Activated T-helper 1 cell treated with anti-CD3 and anti-CD28 coated beads, Interleukin-2, amount 50 U/mL, for 16 hours (primary cell): ENCODE results near the gene PRAF2.

Experiments used
- DNase-seq, 2 donors: peaks; one replicate each; pipeline ENCODE4 v3.0.0-alpha.2; 2020; ENCODE audit warnings: low read depth in 1 of 2, low spot score in 1 of 2

Gene PRAF2

DNA sequence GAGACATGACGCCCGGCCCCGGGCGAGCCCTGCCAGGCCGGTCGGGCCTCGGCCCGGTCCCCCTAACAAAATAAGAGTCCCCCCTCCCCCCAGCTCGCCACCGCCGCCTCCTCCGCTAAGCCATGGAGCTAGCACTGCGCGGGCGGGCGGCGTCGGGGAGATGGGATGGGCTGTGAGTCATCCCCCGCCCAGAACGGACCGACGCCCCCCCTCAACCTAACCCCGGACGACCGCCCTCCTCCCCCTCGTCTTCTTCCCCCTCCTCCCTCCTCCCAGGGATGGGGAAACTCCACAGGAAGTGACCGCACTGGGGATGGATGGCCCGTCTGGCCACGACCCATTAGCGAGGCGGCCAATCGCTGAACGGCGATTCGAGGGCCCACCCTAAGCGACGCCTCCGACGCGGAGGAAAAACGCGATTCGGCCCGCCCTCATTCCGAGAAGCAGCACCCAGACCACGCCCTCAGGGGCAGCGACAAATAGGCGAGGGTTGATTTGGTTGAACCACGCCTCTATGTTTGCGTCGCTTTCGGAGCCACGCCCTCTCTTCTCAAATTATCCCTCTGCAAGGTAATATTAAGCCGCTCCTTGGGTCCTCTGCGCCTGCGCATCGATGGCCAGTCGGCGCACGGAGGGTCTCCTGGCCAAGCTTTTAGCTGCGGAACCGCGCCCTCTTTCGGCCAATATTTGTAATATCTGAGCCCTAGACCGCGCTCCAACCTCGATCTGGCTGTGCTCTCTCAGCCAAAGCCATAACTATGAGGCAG is 30.4 kb downstream of the PRAF2 start, which contains the start of gene TFE3:
TFE3 (minus strand) TSS at position 138 of the 767 bp plus-strand sequence; CDS start at position 7, 131 bp downstream.
- DNase-seq, result peak; percentile 82 to 88

DNA sequence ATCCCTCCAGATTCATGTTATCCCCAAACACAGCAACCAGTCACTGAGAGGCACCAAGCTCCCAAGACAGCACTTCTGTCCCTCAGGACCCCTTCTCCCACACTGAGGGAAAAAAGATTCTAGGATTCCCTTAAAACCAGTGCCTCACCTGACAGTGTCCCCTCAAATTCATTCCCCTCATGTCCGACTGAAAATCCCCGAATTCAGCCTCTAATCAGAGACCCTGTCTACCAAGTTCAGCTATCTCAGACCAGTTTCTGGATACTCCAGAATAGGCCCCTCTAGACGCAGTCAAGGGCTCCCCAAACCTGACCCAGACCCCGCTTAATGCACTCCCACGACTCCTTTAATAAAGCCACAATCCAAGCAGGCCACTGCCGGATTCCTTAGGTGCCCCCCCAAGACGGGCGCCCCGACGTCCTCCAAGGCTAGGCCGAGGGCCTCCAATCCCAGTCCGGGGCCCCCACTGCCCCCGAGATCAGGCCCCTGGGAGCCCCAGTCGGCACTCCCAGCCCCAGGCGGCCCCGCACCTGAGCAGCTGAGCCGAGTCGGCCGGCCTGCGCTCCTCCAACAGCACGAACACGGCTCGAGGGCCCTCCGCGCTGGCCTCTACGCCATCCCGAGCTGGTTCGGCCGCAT is 31.1 kb downstream of the PRAF2 start:
- DNase-seq, result no peak

DNA sequence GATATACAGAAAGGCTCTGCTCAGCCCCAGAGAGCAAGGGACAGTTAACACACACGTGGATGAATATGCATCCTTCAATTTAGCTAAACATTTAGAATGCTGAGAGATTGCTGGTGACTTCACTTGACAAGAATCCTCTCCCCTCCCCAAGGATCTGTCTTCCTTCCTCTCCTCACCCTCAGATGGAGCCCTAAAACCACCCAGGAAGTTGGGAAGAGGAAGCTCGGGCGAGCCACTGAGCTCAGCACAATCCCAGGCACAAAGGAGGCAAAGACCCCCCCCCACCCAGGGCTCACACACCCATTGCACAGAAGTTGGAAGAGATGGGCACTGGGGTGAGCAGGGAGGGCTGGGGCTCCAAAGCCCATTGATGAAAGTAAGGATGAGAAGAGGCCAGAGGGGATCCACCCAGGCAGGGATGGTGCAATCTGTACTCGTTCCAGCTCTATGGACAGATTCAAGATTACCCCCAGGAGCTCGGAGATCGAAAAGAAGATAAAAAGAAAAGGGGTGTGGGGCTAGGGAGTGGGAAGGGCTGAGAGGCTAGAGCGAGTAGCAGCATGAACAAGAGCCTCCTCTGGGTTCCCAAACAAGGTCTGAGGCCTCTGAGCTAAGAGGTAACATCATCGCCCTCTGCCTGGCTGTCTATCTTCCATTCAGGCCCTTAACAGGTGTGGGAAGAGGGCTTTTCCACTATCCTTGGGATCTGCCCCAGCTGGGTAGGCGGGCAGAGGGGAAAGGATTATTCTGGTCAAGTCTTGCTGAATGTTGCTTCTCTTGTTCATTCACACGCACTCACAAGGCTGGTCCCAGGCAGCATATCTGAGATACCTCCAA is 31.8 kb downstream of the PRAF2 start:
- no peak for DNase-seq

DNA sequence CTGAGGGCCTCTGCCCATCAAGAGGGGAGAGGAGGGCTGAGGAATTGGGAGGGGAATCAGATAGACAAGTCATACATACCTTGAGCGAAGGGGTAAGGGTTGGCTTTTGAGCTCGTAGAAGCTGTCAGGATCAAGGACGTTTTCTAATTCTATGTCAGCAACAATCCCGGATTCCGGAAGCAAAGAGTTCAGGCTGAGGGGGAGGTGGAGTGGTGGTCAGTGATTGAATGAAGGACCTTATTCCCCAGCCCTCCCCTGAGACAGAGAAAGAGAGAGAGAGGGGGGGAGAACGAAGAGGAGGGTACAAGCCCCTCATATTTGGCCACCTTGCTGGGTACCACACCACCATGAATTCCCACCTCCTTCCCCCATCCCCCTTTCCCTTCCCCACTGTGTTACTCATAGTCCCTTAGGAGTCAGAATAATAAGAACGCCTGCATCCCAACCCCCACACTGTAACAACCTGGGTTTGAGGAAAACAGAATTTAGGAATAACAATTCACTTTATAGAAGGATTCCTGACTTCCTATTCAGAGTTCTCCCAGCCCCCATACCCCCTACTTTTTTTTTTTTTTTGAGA is 33.3 kb downstream of the PRAF2 start:
- no peak for DNase-seq

DNA sequence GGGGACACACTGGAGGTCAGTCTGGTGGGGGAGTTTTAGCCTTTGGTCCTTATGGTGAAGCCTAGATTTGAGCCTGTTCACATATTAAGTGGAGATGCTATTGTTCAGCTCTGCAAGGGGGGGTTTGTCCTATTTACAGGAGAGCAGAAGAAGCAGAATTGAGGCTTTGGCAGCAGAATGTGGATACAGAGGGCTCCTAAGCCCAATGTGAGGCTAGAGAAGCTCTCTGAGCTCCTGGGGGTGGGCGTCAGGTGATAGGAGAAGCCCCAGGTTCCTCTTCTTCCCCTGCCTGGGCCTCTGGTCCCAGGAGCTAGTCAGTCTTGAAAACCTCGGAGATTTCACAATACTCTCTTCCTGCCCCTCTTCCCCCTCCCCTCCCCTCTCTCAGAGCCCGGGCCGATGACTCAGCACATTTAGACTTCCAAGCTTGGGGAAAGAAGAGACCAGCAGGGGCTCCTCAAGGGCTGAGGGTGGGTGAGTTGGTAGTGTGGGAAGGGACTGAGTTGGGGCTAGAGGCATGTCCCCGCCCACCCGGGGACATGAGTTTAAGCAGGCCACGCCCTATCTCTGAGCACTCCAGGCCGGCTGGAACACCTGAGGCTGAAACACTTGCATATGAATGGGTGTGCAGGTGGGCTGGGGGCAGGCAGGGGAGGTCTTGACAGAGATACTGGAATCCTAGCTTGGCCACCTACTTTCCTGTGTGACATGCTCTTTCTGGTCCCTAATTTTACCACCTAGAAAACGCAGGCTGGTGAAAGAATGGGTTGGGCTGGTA is 34.0 kb downstream of the PRAF2 start:
- DNase-seq, result peak in 1 of 2 donors; percentile 15

DNA sequence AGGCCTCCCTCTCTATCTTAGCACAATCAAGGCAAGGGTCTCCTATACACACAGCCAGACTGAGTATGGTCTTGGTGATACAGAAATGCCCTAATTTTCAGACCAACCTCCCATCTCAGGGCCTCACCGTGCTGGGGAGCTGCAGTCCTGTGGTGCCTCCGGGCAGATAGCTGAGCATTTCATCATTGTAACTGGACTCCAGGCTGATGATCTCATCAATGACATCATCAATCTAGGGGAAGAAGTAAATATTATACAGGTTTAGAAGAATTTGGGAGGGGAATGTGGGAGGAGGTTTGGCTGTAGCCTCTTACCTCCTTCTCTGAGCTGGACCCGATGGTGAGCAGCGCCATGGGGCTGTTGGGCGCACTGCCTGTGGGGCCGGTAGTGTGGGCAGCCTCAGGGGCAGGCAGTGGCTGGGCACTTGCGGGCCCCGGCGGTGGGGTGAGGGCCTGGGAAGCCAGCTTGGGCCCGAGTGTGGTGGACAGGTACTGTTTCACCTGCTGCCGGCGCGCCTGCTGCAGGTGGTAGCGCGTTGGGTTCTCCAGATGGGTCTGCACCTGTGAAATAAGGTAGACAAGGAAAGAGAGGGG is 35.8 kb downstream of the PRAF2 start:
- no peak for DNase-seq

DNA sequence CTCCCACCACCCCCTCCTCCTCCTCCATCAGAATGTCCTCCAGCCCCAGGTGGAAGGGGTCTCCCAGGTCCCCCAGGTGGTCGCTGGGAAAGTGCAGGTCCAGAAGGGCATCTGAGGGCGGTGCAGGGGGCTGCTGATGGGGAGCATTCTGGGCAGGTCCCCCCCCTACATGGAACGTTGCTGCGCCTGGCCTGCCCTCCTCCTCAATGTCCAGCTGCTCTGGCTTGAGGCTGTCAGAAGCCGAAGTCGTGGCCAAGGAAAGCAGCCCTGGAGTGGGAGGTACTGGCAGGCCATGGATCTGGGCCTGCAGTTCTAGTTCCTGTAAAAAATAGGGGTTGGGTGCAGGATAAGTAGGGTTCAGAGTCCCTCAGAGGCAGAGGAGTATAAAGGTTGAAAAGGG is 43.5 kb downstream of the PRAF2 start:
- DNase-seq, result no peak

DNA sequence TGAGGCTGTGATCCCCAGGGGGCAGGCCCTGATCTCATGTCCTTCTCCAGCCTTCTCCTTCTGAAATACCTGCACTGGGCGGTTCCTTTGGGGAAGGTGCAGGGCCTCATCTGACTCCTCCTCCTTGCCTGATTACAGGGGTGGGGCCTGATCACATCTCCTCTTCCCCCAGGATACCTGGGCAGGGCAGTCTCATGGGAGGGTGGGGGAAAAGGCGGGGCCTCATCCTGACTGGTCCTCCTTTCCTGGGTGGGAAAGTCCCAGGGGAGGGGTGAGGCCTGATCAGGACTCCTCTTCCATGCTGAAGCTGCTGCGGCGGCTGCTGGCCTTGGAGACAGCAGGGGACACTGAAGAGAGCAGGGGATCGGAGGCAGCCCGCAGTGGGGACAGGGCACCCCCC is 43.9 kb downstream of the PRAF2 start:
- no peak for DNase-seq
